K562 (cell line): Measurements from ENCODE around the gene IQCK. TPM values are rescaled to one million over a fixed set of nuclear protein-coding genes. Genes with fewer than 3 reads are reported as not detected.

Experiments
- ATAC-seq: fragments of 200-7000 bp; cut with Tn5 transposase; 3 replicates; pipeline ENCODE4 v1.9.1; 2020; ENCODE audit warnings: moderate library complexity
- BruUV-seq: library from RNA; stranded (reverse); fragments of 400-500 nt; replicated peaks from 2 replicates; lab custom pipeline; 2021; lab: Mats Ljungman, UMichigan
- CTCF ChIA-PET: fragments of 300-600 bp; formaldehyde crosslinking; extraction: SDS; loops from one replicate; lab custom pipeline; 2021; ENCODE audit warnings: low intra/inter-chr PET ratio; lab: Yijun Ruan, JAX
- POLR2A ChIA-PET: fragments of 300-600, 350-650 bp; sonication (Branson Sonifier 250); formaldehyde crosslinking; extraction: SDS; loops from one replicate; lab custom pipeline; 2021; ENCODE audit warnings: antibody characterized with exemption, inconsistent platforms; lab: Yijun Ruan, JAX
- DNase-seq, 4 experiments: peaks; one replicate each; pipeline versions ENCODE4 v3.0.0 to v3.0.0-alpha.2; 2011 to 2018; ENCODE audit warnings: low spot score in 3 of 4, mixed read lengths in 3 of 4; ENCODE audit errors: extremely low read depth in 1 of 4
- FAIRE-seq: peaks from 2 replicates; lab custom pipeline; 2011; peaks lifted over from hg19 to GRCh38; lab: Jason Lieb, UNC
- H2AFZ ChIP-seq: 2 replicates; pipeline ENCODE4 v1.6.0; 2011; ENCODE audit warnings: low read depth, low read length, control low read depth, inconsistent platforms
- H3K27ac ChIP-seq: fragments of 200-600 bp; 3 replicates; pipeline ENCODE4 v1.8.0; 2011; ENCODE audit warnings: low read depth, mild to moderate bottlenecking, control low read depth, inconsistent platforms, low read length, moderate library complexity, mixed read lengths; ENCODE audit errors: extremely low read depth
- H3K27me3 ChIP-seq, 2 experiments: fragments of 300-600 bp in 1 of 2; 2 replicates in 1 of 2; 3 replicates in 1 of 2; pipeline versions ENCODE4 v1.6.0 to v1.8.0; 2011; ENCODE audit warnings: inconsistent platforms in 2 of 2, low read length in 2 of 2, mild to moderate bottlenecking in 1 of 2, mixed read lengths in 1 of 2, moderate library complexity in 1 of 2; ENCODE audit not compliant: control insufficient read depth in 2 of 2, insufficient read depth in 2 of 2
- H3K36me3 ChIP-seq: fragments of 300-600 bp; 3 replicates; pipeline ENCODE4 v1.8.0; 2011; ENCODE audit warnings: mild to moderate bottlenecking, low read length, inconsistent platforms; ENCODE audit not compliant: control insufficient read depth, insufficient read depth
- H3K4me1 ChIP-seq, 2 experiments: fragments of 200-600 bp in 1 of 2; replicated peaks in 1 of 2; 2 replicates in 1 of 2; 3 replicates in 1 of 2; pipeline versions ENCODE4 v1.5.1 to v1.8.0; 2011; ENCODE audit warnings: inconsistent platforms in 2 of 2, low read length in 2 of 2, mild to moderate bottlenecking in 1 of 2, mixed read lengths in 1 of 2, moderate library complexity in 1 of 2; ENCODE audit not compliant: control insufficient read depth in 2 of 2, insufficient read depth in 2 of 2
- H3K4me2 ChIP-seq: 2 replicates; pipeline ENCODE4 v1.6.1; 2011; ENCODE audit warnings: low read length, control low read depth, inconsistent platforms, mixed read lengths; ENCODE audit not compliant: insufficient read depth
- H3K4me3 ChIP-seq: fragments of 200-600 bp; sonication (generic), shearing (Covaris generic); 2 replicates; pipeline ENCODE4 v1.5.1; 2016; ENCODE audit warnings: control low read depth, inconsistent platforms
- H3K79me2 ChIP-seq: fragments of 200-600 bp; 3 replicates; pipeline ENCODE4 v1.8.0; 2011; ENCODE audit warnings: low read length, inconsistent platforms; ENCODE audit not compliant: control insufficient read depth, insufficient read depth
- H3K9ac ChIP-seq, 2 experiments: 2 replicates each; pipeline versions ENCODE4 v1.6.0 to v1.6.1; 2011; ENCODE audit warnings: low read depth in 2 of 2, low read length in 2 of 2, control low read depth in 1 of 2, inconsistent platforms in 1 of 2, mild to moderate bottlenecking in 1 of 2, mixed read lengths in 1 of 2; ENCODE audit not compliant: insufficient read depth in 1 of 2
- H3K9me1 ChIP-seq: one replicate; pipeline ENCODE4 v1.6.0; 2011; ENCODE audit warnings: inconsistent platforms, mild to moderate bottlenecking, low read length, moderate library complexity; ENCODE audit not compliant: control insufficient read depth, insufficient read depth
- H3K9me3 ChIP-seq: replicated peaks from 2 replicates; pipeline ENCODE4 v1.5.1; 2011; ENCODE audit warnings: low read depth, low read length, inconsistent platforms; ENCODE audit not compliant: control insufficient read depth, insufficient read depth
- H4K20me1 ChIP-seq: replicated peaks from 2 replicates; pipeline ENCODE4 v1.6.1; 2011; ENCODE audit warnings: low read length, inconsistent platforms, mixed read lengths; ENCODE audit not compliant: control insufficient read depth, insufficient read depth
- KDM1A ChIP-seq, 2 experiments: fragments of 450-650 bp; IDR thresholded peaks; 2 replicates each; pipeline ENCODE4 v1.6.1; 2016; ENCODE audit warnings: mild to moderate bottlenecking in 2 of 2
- MED1 ChIP-seq: sonication (generic); formaldehyde crosslinking; IDR thresholded peaks from 2 replicates; pipeline ENCODE4 v1.8.1; 2023; ENCODE audit warnings: missing genetic modification reagents, borderline replicate concordance
- RBM25 ChIP-seq: fragments of 200-400 bp; formaldehyde crosslinking; IDR thresholded peaks from 2 replicates; pipeline ENCODE4 v1.6.1; 2018; ENCODE audit warnings: low read length, low read depth, moderate library complexity; ENCODE audit not compliant: severe bottlenecking
- ZBTB1 ChIP-seq: sonication (generic); formaldehyde crosslinking; IDR thresholded peaks from 2 replicates; pipeline ENCODE4 v1.8.1; 2023; ENCODE audit warnings: missing genetic modification reagents, low read depth, mild to moderate bottlenecking, borderline replicate concordance
- WGBS: fragments of 100-300 bp; shearing (Covaris generic); methylation state at CpG from one replicate; pipeline ENCODE4 v1.1.6; 2016; ENCODE audit warnings: low coverage, mixed read lengths; ENCODE audit not compliant: insufficient coverage; ENCODE audit errors: missing lambda C conversion rate; 5-methylcytosine and 5-hydroxymethylcytosine counted together
- in situ Hi-C: fragments of 300-500 bp; cut with MboI; formaldehyde crosslinking; loops from 4 replicates; pipeline ENCODE4 v1.15.0; 2018; ENCODE audit warnings: inconsistent platforms, mixed read lengths
- intact Hi-C: fragments of 100-400 bp; cut with micrococcal nuclease; formaldehyde crosslinking; loops from 2 replicates; pipeline ENCODE4 v1.14.2; 2022
- polyA plus RNA-seq, 8 experiments: library from polyadenylated mRNA; depleted of rRNA in 4 of 8; stranded (reverse) in 5 of 8; unstranded in 3 of 8; fragments of >200 nt; fragmentation: Nextera tagmentation in 2 of 8; fragmentation: Illumina TruSeq in 1 of 8; extraction: Ambion mirVana in 2 of 8; extraction: Trizol in 1 of 8; gene quantifications; 2 replicates each; pipeline versions ENCODE4 v1.2.1 to v1.2.3, GENCODE V29; 2011 to 2014; ENCODE audit warnings: inconsistent platforms in 1 of 8, missing spikeins in 1 of 8
- total RNA-seq, 7 experiments: library from RNA; depleted of rRNA in 6 of 7; stranded (reverse); fragments of >200 nt in 6 of 7; fragmentation: Illumina TruSeq in 2 of 7; extraction: Trizol in 2 of 7; gene quantifications; 2 replicates each; pipeline versions ENCODE4 v1.2.1 to v1.2.3, GENCODE V29; 2011 to 2021; ENCODE audit warnings: low replicate concordance in 1 of 7
- TF ChIP-seq, protein P1 (sequence below): fragments of 450-650 bp; IDR thresholded peaks from 2 replicates; pipeline ENCODE4 v1.6.1; 2016; ENCODE audit warnings: antibody characterized with exemption

The IQCK gene
- total and polyA plus RNA-seq, 9 of the 15 experiments (the other 6 are each of a cell fraction or from before 2014, with no cell fraction given): 5.2 to 12.2 (median 7.3) TPM

- no peak overlapping the region for H3K9ac ChIP-seq
- TF ChIP-seq KDM1A (IDR thresholded peaks at IDR 0.05) (no peak), RBM25 (no peak), ZBTB1 (CRISPR knock-in tag) (no peak), MED1 (CRISPR knock-in tag) (no peak)
- TF ChIP-seq, protein P1, sequence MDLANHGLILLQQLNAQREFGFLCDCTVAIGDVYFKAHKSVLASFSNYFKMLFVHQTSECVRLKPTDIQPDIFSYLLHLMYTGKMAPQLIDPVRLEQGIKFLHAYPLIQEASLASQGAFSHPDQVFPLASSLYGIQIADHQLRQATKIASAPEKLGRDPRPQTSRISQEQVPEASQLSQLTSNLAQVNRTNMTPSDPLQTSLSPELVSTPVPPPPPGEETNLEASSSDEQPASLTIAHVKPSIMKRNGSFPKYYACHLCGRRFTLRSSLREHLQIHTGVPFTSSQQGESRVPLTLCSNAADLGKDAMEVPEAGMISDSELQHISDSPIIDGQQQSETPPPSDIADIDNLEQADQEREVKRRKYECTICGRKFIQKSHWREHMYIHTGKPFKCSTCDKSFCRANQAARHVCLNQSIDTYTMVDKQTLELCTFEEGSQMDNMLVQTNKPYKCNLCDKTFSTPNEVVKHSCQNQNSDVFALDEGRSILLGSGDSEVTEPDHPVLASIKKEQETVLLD: no peak
- H3K27ac ChIP-seq: no peak overlapping the region
- H3K36me3 ChIP-seq: no peaks in the 10 kb centered on the region
- ChIA-PET POLR2A (no interaction called here), CTCF (no interaction called here)
- intact Hi-C loops: no loop called here
- H2AFZ ChIP-seq: no peak overlapping the region
- no peak for ATAC-seq
- no peaks in the 10 kb centered on the region for H3K27me3 ChIP-seq
- no peaks in the 10 kb centered on the region for H3K9me3 ChIP-seq
- H3K4me2 ChIP-seq: no peak overlapping the region
- DNase-seq: no peak
- in situ Hi-C loops: no loop called here
- no peaks in the 10 kb centered on the region for H3K4me1 ChIP-seq
- H3K79me2 ChIP-seq: no peaks in the 10 kb centered on the region
- 10% methylated on average over 5 of the region's 5 CpGs for WGBS
- FAIRE-seq: no peak
- H4K20me1 ChIP-seq: no peaks in the 10 kb centered on the region
- no TSS peak for BruUV-seq
- no peak overlapping the region for H3K4me3 ChIP-seq
- no peaks in the 10 kb centered on the region for H3K9me1 ChIP-seq
These were observed 106.1 kb downstream of the IQCK start for GRCh38 chr16:19824216-19824615.
